Effector memory CD4-positive, alpha-beta T cell (primary cell): ENCODE data around the gene DEDD.

Source experiments
- DNase-seq, 3 donors: peaks; one replicate each; pipeline ENCODE4 v3.0.0-alpha.2; 2020
- H3K27ac ChIP-seq: 2 replicates; pipeline ENCODE4 v1.7.0; 2013; ENCODE audit warnings: mild to moderate bottlenecking, low read length, moderate library complexity; ENCODE audit not compliant: insufficient read depth, poor library complexity, severe bottlenecking
- H3K27me3 ChIP-seq: replicated peaks from 2 replicates; pipeline ENCODE4 v1.7.0; 2013; ENCODE audit warnings: mild to moderate bottlenecking, low read length; ENCODE audit not compliant: insufficient read depth, control insufficient read depth, poor library complexity, severe bottlenecking
- H3K36me3 ChIP-seq: 2 replicates; pipeline ENCODE4 v1.7.0; 2013; ENCODE audit warnings: mild to moderate bottlenecking, low read length, moderate library complexity; ENCODE audit not compliant: control insufficient read depth, insufficient read depth
- H3K4me1 ChIP-seq: 2 replicates; pipeline ENCODE4 v1.7.0; 2013; ENCODE audit warnings: low read length, mild to moderate bottlenecking; ENCODE audit not compliant: control insufficient read depth, insufficient read depth, poor library complexity, severe bottlenecking
- H3K4me3 ChIP-seq: 2 replicates; pipeline ENCODE4 v1.7.0; 2013; ENCODE audit warnings: low read length, low read depth, mild to moderate bottlenecking; ENCODE audit not compliant: insufficient read depth, poor library complexity, severe bottlenecking
- H3K9me3 ChIP-seq: 2 replicates; pipeline ENCODE4 v1.7.0; 2013; ENCODE audit warnings: mild to moderate bottlenecking, low read length, moderate library complexity; ENCODE audit not compliant: control insufficient read depth

DEDD gene

DNA sequence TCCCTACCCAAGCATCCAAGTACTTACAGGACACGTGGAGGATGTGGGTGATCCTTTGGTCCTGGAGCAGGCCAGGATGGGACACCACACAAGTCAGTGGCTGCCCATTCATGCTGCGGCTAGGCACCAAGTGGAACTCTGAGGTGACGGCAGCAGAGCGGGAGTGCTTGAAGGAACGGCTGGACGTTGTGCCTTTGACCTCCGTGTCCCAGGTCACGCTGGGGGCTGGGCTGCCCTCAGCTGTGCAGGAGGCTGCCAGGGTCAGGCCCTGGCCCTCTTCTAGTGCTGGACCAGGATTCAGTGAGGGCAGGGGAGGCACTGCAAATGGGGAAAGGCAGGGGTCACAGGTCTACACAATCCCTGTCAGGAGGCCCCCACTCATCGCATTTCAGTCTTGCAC lies 55.0 kb downstream of the DEDD start:
- H3K36me3 ChIP-seq, result no peaks in the 10 kb centered on the region
- H3K27ac ChIP-seq, result no peak overlapping the region
- no peaks in the 10 kb centered on the region for H3K4me1 ChIP-seq
- no peak overlapping the region for H3K4me3 ChIP-seq
- H3K27me3 ChIP-seq, result no peaks in the 10 kb centered on the region
- no peaks in the 10 kb centered on the region for H3K9me3 ChIP-seq
- no peak for DNase-seq

DNA sequence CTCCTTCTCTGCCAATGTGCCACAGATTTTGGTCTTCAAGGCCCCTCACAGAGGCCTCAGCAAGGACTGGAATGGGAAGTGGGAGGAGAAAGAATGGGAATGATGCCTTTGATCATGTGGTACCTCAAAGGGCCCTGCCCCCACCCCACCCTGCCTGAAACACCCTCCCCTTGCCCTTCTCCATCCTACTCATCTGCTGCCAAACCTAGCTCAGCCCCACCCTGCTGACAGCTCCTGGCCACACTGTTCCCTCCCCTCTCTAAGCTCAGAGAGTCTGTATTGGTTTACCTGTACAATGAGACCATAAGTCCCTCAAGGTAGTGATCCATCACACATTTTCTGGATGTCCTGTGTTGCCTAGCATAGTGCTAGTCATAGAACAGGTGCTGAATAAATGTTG lies 56.1 kb downstream of the DEDD start:
- DNase-seq, result no peak
- no peak overlapping the region for H3K27ac ChIP-seq

DNA sequence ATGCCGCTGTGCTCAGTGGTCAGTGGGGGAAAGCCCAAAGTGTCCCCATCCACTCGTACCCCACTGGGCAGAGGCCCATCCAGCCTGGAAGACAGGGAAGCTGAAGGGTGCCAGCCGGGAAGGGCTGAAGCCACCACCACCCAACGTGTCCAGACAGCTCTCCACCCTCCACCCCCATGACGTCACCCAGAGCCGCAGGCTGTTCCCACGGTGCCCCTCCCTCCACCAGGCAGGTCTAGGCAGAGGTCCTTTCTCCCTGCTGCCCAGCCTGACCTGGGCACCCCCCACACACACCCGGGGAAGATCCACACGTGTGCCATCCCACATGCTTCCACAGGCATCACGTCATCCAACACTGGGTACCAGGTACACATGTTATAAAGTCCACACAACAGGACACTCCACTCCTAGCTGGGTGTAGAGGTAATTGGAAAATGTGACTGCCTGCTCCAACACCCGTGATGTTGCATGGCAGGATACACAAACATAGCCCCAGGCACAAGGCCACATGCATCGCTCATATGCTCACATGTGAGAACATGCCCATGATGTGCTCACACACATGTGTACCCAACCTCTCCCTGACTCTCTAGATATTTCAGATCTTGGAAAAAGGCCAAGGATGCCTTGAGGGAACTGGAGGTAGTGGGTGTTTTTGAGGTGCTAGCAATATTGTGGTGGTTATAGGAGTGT lies 57.6 kb downstream of the DEDD start:
- H3K27me3 ChIP-seq, result no peaks in the 10 kb centered on the region
- no peak overlapping the region for H3K4me3 ChIP-seq
- DNase-seq, result no peak
- H3K36me3 ChIP-seq, result no peaks in the 10 kb centered on the region
- no peaks in the 10 kb centered on the region for H3K9me3 ChIP-seq
- H3K4me1 ChIP-seq, result peaks cover 15% of the 10 kb centered on the region
- no peak overlapping the region for H3K27ac ChIP-seq

More for the DNA sequence above, 56.1 kb downstream of the DEDD start:
- Histone ChIP-seq H3K4me1 (peaks cover 5% of the 10 kb centered on the region), H3K36me3 (no peaks in the 10 kb centered on the region), H3K9me3 (no peaks in the 10 kb centered on the region), H3K4me3 (no peak overlapping the region), H3K27me3 (no peaks in the 10 kb centered on the region)

GRCh38 chr1:161073474-161074121 lies 58.9 kb downstream of the DEDD start:
- DNase-seq, result no peak
- Histone ChIP-seq H3K4me3 (no peak overlapping the region), H3K36me3 (no peaks in the 10 kb centered on the region), H3K4me1 (peaks cover 18% of the 10 kb centered on the region), H3K27ac (no peak overlapping the region), H3K9me3 (no peaks in the 10 kb centered on the region), H3K27me3 (no peaks in the 10 kb centered on the region)

DNA sequence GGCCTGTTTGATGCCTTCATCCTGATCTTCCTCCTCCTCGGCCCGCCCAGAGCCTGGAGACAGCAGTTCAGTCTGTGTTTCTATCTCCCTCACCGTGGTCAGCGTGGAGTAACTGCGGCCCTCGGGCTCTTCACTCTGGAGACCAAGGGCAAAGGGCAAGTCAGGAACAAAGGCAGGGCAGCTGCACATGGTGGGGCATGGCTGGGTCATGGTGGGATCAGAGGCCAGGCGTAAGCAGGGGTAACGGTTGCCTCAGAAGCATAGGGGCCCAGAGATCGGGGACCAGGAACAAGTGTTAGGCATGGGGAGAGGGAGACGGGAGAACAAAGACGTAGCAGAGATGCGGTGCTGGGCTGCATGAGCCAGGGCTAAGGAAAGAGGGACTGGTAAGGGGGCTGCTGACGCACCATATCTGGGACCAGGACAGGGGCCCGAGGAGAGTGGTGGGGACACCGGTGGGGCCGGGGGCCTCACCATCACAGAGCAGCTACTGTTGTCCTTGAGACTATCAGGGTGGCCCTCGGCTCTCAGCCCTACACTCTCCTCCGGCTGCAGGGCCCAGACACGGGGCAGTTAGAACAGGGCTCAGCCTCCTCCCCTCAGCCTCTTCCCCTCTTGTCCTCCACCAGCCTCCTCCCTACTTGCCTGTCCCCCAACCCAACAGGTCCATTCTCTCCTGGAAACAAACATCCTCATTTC lies 59.6 kb downstream of the DEDD start:
- Histone ChIP-seq H3K27ac (no peak overlapping the region), H3K27me3 (no peaks in the 10 kb centered on the region), H3K4me3 (no peak overlapping the region), H3K4me1 (peaks cover 22% of the 10 kb centered on the region), H3K36me3 (no peaks in the 10 kb centered on the region), H3K9me3 (no peaks in the 10 kb centered on the region)
- no peak for DNase-seq

- DNase-seq, result peak in 2 of 3 donors; percentile 9 to 22
- H3K27ac ChIP-seq, result no peak overlapping the region
Measured at GRCh38 chr1:161071886-161072371, 60.5 kb downstream of the DEDD start.

More at GRCh38 chr1:161071886-161072371, 60.5 kb downstream of the DEDD start:
- H3K27me3 ChIP-seq, result no peaks in the 10 kb centered on the region
- H3K4me1 ChIP-seq, result peaks cover 31% of the 10 kb centered on the region
- H3K9me3 ChIP-seq, result no peaks in the 10 kb centered on the region
- no peak overlapping the region for H3K4me3 ChIP-seq
- H3K36me3 ChIP-seq, result no peaks in the 10 kb centered on the region
